ENCODE results near the gene ZNF462. TPM values are rescaled to one million over a fixed set of nuclear protein-coding genes. Genes with fewer than 3 reads are reported as not detected.
A peak's percentile ranks its signal among the peaks of the same experiment; 100 is the strongest.

ZNF462 gene
- total RNA-seq, 4 donors from 2014 or later: 17.8 to 22.3 (median 21.4) TPM

DNA sequence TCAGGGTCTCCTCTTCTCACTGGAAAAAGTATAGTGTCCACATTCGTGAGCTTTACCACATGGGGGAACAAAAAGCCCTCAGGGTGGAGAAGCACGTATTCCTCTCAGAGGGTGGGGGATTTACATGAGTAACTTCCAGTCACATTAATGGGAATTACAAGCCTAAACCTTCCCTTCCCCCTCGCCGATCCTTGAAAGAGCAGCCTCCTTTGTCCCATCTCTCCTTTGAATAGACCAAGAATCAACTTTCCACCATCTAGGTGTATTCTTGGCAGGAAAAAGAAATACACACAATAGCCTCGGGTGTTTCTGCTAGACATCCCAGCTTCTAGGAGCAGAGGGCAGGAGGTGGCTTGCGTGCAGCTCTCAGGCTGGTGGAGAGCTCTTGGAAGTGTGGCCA is 144.4 kb downstream of the ZNF462 start:
- TF ChIP-seq, protein P1, sequence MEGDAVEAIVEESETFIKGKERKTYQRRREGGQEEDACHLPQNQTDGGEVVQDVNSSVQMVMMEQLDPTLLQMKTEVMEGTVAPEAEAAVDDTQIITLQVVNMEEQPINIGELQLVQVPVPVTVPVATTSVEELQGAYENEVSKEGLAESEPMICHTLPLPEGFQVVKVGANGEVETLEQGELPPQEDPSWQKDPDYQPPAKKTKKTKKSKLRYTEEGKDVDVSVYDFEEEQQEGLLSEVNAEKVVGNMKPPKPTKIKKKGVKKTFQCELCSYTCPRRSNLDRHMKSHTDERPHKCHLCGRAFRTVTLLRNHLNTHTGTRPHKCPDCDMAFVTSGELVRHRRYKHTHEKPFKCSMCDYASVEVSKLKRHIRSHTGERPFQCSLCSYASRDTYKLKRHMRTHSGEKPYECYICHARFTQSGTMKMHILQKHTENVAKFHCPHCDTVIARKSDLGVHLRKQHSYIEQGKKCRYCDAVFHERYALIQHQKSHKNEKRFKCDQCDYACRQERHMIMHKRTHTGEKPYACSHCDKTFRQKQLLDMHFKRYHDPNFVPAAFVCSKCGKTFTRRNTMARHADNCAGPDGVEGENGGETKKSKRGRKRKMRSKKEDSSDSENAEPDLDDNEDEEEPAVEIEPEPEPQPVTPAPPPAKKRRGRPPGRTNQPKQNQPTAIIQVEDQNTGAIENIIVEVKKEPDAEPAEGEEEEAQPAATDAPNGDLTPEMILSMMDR (IDR thresholded peaks at IDR 0.05): no peak
- Histone ChIP-seq H3K4me1 (no peaks in the 10 kb centered on the region), H3K27ac (no peak overlapping the region), H3K27me3 (no peaks in the 10 kb centered on the region), H3K9me3 (no peaks in the 10 kb centered on the region), H3K4me3 (no peak overlapping the region), H3K36me3 (peaks cover 0 to 89% (median 6%) of the 10 kb centered on the region in 3 donors)
- 56 to 69% methylated on average over 5 to 6 of the region's 6 CpGs for WGBS, 2 donors
- intact Hi-C loops (cut with DNase I): no loop called here
- no peak for DNase-seq

DNA sequence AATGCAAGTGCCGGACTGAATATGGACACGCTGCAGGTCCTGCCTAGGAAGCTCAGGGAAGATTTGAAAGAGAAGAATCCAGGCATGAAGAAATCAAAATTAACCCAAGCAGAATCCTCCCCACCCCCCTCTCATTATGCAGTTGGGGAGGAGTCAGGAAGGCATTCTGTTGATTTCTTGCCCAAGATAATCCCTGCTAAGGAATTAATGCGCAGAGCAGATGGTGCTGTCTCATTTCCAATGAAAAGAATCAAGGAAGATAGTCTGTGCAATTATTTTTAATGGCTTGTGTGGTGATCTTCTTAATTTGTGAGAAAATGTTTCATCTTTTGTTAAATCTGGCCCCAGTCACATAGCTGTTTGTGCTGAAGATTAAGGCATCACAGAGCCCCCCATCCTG is 145.0 kb downstream of the ZNF462 start:
- TF ChIP-seq, protein P1 (IDR thresholded peaks at IDR 0.05): no peak
- H3K36me3 ChIP-seq: peaks cover 0 to 85% (median 6%) of the 10 kb centered on the region in 3 donors
- no peaks in the 10 kb centered on the region for H3K9me3 ChIP-seq
- H3K4me1 ChIP-seq: no peaks in the 10 kb centered on the region
- no peak overlapping the region for H3K27ac ChIP-seq
- 90 to 94% methylated on average over 3 of the region's 3 CpGs for WGBS, 2 donors
- no peak overlapping the region for H3K4me3 ChIP-seq
- DNase-seq: no peak
- intact Hi-C loops (cut with DNase I): no loop called here
- H3K27me3 ChIP-seq: no peaks in the 10 kb centered on the region

DNA sequence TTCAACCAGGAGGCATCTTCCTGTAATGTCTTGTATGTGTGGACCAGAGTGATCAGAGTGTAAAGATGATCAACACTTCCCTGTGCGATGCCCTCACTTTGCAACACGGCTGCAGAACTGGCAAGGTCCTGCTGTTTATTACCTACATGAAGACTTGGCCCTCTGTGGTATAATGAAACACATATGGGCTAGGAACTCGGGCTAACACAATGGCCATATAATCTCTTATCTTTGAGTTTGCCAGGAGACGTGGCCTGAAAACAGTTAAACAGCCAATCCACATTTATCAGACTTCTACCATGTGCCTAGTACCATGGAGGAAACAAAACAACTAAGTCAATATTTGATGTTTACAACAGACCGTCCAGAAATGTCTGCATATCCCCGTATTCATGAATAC is 145.5 kb downstream of the ZNF462 start:
- H3K4me3 ChIP-seq: no peak overlapping the region
- no peak for DNase-seq
- peaks cover 0 to 80% (median 6%) of the 10 kb centered on the region in 3 donors for H3K36me3 ChIP-seq
- H3K27ac ChIP-seq: no peak overlapping the region
- intact Hi-C loops (cut with DNase I): no loop called here
- 83 to 85% methylated on average over 4 to 5 of the region's 6 CpGs for WGBS, 2 donors
- no peaks in the 10 kb centered on the region for H3K27me3 ChIP-seq
- no peaks in the 10 kb centered on the region for H3K4me1 ChIP-seq
- H3K9me3 ChIP-seq: no peaks in the 10 kb centered on the region
- no peak for TF ChIP-seq POLR2A (IDR thresholded peaks at IDR 0.05)
- TF ChIP-seq, protein P1 (IDR thresholded peaks at IDR 0.05): no peak

DNA sequence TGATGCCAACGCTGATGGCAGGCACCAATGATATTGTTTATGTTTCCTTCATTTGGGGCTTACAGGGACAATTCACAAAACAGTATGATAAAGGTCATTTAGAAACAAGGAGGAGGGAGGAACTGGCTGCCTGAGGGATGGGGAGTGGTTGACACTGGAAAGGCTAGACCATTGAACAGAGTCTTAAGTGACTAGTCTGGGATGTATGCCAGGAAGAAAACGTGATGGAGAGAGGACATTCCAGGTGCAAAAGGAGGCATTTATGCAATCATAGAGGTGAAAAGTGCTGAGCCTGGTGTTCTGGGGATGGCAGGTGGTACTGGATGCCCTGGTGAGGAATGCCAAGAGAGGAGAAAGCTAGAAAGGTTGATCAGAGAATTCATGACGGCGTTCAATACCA is 153.4 kb downstream of the ZNF462 start:
- peaks cover 0 to 5% (median 0%) of the 10 kb centered on the region in 3 donors for H3K9me3 ChIP-seq
- H3K4me1 ChIP-seq: peaks cover 0 to 20% (median 10%) of the 10 kb centered on the region in 3 donors
- no peak overlapping the region for H3K27ac ChIP-seq
- intact Hi-C loops (cut with DNase I): no loop called here
- WGBS, 2 donors: 48 to 52% methylated on average over 4 of the region's 4 CpGs
- no peak overlapping the region for H3K4me3 ChIP-seq
- H3K27me3 ChIP-seq: no peaks in the 10 kb centered on the region
- peaks cover 0 to 9% (median 0%) of the 10 kb centered on the region in 3 donors for H3K36me3 ChIP-seq
- DNase-seq: no peak
- TF ChIP-seq POLR2A (IDR thresholded peaks at IDR 0.05): no peak
- TF ChIP-seq, protein P1 (IDR thresholded peaks at IDR 0.05): no peak

DNA sequence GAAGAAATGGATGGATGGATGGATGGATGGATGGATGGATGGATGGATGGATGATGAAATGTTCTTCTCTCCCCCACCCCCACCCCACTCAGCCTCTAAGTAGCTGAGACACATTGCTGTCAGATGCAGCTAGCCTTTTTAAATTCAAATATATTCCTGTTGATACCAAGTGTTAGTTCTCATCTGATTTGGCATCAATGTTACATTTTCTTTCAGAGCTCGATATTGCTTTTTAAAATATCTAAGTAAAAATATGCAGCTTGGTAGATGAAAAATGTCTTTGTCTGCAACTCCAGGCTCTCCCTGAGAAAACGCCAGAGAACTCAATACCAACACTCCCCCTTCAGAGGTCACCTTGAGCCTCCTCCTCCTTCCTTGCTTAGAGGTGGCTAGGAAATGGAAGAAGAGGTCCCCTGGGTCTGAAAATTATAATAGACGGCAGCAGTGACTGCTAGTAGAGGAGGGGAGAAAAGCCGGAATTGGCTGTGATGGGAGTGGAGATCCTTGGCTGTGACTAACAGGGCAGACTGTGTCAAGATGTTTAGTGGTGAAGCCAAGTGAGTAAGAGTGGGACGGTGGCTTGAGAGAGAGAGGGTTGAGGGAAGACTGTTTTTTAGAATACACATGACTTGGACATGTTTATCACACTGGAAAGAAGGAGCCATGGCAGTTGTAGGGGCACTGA is 156.0 kb downstream of the ZNF462 start:
- 40 to 63% methylated on average over 5 of the region's 5 CpGs for WGBS, 2 donors
- Histone ChIP-seq H3K36me3 (no peaks in the 10 kb centered on the region), H3K27me3 (no peaks in the 10 kb centered on the region), H3K9me3 (peaks cover 0 to 5% (median 0%) of the 10 kb centered on the region in 3 donors), H3K4me1 (peaks cover 0 to 20% (median 10%) of the 10 kb centered on the region in 3 donors), H3K27ac (peak overlapping the region in 2 of 4 donors; percentile 12 to 45), H3K4me3 (no peak overlapping the region)
- DNase-seq: no peak
- TF ChIP-seq, protein P1 (IDR thresholded peaks at IDR 0.05): no peak
- TF ChIP-seq POLR2A (IDR thresholded peaks at IDR 0.05): no peak
- intact Hi-C loops (cut with DNase I): no loop called here
